GM19324 (cell line): ENCODE measurements around the gene HS3ST1.

Experiments used
- ATAC-seq: cut with Tn5 transposase; IDR thresholded peaks from one replicate; pipeline ENCODE4 v1.9.1; 2021; ENCODE audit warnings: mild to moderate bottlenecking, moderate library complexity; ENCODE audit not compliant: unreplicated experiment, low FRiP score

The HS3ST1 gene

DNA sequence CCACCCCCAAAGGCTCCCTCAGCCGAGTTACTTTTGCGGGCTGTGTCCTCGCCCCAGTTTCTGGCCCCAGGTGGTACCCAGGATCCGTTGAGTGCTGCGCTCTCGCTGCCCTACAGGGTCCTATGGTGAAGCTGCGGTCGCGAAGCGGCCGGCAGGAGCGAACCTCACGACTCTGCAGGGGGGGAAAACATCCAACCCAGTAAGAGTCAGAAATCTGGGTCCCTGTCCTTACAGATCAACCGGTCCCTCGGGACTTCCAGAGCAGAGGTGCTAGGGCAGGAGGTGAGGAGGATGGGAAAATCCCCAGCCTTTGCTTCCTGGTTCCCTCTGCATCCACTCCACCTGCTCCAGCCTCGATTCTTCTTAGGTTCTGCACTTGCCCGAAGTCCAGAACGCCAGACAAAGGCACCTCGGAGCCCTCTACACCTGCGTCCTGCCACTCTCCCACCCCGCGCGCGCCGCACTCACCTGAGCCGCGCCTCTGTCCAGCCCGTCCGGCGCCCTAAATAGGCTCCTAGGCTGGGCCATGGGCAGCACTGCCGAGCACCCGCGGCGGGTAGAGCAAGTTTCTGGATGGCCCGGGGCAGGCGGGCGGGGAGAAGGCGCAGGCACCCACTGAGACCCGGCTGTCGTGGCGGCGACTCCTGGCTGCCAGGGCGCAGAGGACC, at the start of gene HS3ST1:
TSS of gene HS3ST1 (minus strand) at position 664 of the 668 bp plus-strand sequence. CDS start 28,889 bp downstream, outside the sequence.
- ATAC-seq, result peak; percentile 47

DNA sequence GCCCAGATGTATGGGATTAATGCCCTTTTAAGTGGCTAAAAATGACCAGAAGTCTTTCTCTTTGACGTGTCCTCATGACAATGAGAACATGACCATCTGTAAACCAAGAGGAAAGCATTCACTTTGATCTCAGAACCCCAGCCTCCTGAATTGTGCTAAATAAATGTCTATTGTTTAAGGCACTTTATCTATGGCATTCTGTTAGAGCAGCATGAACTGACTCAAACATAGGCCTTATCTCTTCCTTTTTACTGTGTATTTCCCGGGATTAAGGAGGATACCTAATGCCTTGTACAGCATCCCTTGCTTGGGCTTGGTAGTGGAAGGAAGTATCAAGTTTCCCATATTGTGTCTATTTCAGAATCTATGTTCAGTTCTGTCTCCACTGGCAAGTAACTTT, 47.2 kb upstream of the HS3ST1 start:
- no peak for ATAC-seq

DNA sequence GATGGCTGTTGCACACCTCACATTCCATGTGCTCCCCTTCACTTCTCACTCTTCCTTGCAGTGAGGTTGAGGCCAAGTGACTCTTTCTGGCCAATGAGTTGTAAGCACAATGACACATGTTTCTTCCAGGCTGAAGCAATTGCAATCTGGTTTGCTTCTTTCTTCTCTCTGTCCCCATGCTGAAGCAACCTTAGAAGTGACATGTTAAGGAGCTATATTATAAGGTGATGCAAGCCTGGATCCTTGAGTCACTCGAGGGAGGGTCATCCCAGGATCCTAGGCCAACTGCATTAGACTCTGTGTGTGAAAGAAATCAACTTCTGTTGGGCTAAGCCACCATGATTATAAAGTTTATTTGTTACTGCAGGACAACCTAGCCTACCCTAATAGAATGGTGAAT, 45.5 kb upstream of the HS3ST1 start:
- no peak for ATAC-seq

DNA sequence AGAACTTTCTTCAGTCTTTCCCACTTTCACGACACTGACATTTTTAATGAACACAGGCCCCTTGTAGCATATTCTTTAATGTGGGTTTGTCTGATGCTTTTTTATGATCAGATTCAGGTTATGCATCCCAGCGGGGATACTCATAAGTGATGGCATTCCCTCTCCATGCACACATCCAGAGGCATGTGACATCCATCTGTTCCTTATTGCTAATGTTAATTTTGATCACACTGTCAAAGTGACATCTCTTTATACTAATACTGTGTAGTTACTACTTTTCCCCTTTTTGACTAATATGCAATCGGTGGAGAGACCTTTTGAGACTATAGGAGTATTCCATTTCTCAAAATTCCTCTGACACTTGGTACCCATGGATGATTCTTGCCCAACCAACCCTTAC, 43.8 kb upstream of the HS3ST1 start:
- ATAC-seq, result no peak

DNA sequence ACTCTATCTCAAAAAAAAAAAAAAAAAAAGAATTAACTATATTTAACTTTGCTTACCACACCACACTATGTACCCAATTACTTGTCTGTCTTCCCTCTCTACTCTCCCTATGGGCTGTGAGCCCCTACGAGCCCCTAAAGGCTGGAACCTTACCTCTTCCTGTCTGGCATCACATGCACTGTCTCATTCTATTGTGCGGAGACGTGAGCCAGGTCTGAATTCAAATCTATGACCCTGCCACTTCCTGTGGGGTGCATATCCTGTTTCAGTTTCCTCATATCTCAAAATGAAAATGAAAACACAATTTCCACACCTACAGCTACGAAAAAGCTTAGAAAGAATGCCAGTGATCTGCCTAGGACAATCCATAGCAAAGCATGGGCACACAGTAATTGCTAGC, 42.9 kb upstream of the HS3ST1 start:
- ATAC-seq, result peak; percentile 50

DNA sequence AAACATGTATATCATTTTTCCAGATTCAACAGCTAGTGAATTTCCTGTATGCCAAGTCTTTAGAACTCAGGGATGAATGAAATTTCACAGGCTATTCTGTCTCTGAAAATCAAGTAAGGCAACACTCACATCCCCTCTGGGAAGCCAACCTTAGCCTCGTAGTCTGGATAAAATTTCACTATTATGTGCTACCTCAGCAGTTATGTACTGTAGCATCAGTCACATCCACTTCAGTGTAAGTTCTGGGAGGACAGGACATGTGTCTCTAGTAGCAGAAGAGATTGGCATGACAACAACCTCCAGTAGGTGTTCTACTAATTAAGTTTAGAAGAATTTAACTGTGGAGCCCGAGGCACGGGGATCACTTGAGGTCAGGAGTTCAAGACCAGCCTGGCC, 42.4 kb upstream of the HS3ST1 start:
- ATAC-seq, result no peak

DNA sequence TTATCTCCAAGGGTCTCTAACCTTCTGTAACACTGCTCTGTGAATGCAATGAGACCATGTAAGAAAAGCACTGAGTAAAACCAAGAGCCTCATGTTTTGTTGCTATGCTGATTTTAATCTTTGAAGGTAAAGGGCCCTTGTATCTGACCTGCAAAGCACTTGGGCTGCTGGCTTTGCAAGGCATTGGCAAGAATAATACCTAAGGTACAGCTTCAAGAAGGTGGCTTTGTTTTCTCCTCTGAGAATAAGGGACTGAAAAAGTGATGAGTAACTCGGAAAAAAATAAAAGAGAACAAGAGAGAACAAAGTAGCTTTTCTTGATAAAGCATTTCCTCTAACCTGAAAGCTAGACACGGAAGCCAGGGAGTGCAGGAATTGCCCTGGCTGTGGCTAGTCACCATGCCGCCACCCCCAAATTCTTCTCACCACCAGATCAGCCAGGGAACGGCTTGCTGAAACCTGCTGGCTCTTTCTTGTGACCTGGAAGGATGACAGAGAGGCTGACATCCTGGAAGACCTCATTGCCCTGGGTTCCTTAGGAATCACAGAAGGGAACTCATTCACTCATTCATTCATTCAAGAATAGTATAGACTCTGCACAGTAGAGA, 41.8 kb upstream of the HS3ST1 start:
- ATAC-seq, result peak; percentile 58

DNA sequence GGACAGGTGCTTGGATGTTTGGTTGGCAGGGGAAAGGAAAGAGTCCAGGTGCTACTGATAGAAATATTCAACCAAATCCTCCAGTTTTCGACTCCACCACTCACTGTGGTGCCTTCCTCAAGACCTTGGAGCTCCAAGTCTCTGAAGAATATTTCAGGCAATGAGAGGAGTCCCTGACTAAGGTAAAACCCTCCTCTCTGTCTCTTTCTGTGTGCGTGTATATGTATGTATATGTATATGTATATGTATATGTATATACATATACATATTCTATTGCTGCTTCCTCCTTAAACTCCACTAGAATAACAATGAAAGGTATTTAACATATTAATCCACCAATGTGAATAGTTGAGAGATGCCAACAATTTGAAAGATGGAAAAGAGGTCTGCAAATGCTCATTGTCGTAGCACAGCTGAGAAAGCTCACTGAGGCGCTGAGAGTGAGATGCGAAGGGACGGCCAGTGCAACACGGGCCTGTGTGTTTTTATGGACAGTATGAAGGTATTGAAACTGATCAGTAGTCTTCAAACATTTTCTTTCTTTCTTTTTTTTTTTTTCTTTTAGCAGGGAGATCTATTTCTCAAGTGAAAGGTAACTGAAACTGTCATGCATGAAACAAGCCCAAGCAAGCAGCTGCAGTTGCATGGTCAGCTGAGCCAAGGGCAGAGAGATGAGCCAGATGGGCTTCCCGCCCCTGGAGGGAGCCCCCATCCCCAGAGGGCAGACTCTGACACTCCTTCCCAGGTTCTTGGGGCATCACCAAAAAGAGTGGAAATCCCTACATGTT, 41.1 kb upstream of the HS3ST1 start:
- peak; percentile 85 for ATAC-seq

DNA sequence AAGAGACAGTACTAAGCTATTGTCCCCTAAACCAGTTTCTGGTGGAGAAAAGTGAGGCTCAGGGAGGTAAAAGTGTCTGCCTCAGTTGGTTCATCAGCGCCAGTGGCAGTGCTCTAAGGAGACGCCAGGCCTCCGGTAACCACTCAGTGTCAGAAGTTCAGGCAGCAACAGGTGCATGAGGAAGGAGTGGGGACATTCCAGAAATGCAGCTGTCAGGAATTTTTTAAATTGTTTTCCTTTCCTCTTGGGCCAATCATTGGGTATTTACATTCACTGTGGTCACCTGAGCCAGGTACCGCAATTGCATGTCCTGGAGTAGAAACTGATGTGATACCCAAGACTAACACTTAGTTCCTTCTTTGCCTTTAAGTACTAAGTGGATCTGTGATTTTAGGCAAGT, 40.2 kb upstream of the HS3ST1 start:
- no peak for ATAC-seq

DNA sequence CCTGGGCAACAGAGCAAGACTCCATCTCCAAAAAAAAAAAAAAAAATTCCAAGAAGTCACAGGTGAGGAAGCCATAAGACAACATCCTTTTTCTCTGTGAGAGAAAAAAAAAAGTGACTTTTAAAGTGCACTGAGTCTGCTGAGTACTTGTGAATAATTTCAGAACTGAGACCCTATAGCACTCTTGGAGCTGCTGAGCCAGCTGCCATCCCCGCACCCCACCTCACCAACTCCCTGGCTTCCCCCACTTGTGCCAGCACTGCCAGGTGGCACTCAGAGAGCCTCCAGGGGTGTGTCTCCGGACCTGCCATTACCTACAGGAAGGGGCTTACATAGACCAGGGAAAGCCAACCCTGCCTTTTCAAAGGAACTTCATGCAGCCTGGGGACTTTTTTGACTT, 39.2 kb upstream of the HS3ST1 start:
- no peak for ATAC-seq

DNA sequence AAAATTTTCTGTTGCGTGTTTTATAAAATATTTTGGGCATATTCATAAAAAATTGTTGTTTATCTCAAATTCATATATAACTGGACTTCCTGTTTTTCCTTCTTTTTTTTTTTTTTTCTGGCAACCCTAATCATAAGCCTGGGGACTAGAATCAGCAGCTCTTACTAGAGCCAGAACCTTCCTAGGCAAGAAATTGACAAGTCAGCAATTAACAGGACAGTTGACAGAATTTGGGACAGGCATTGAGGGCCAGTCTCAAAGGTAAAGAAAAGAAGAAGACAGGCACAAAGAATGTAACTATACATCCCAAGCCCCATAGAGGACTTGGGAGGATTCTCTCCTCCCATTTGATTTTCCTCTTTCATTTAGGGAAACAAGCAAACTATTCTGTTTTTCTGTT, 35.0 kb upstream of the HS3ST1 start:
- no peak for ATAC-seq

DNA sequence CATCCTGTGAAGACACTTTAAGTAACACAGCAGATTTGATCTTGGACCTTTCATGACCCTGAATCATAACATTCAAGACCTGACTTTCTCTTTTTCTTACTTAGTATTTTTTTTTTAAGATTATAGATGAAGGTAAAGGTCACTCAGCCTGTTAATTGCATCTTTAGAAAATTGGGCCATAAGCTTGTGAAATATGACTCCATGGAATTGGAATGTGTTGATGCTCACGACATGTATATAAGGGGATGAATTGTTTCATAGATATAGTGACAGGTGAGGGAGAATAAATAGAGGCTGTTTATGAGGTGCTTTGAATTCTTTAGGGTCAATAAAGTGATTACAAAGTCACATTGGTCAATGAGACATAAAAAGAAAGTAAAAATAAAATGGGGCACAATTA, 27.7 kb upstream of the HS3ST1 start:
- ATAC-seq, result no peak

DNA sequence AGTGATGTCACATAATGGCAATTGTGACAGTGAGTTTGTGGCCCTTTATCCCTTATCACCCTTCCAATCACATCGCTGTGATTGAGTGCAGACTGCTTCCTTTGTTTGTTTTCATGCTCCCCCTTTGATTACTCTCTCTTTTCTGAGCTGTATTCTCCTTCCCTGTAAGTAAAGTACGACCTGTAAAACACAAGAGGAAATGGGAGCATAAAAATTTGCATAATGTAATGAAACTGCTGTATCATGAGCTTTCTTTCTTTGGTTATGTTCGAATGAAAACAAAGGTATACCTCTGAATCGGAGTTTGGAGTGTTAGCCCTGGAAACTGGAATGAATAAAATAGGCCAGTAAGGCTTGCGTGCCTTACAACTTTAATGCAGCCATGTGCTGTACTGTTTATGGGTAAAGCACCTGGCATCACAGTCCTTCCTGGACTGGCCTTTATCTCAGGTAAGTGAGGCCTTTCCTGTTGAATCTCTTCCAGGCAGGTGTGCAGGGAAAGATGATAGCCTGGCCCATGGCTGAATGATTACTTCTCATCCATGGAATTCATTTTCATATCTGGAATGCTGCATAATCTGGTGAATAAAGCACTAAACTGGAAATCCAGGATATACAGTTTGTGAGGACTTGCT, 26.6 kb upstream of the HS3ST1 start:
- ATAC-seq, result no peak

DNA sequence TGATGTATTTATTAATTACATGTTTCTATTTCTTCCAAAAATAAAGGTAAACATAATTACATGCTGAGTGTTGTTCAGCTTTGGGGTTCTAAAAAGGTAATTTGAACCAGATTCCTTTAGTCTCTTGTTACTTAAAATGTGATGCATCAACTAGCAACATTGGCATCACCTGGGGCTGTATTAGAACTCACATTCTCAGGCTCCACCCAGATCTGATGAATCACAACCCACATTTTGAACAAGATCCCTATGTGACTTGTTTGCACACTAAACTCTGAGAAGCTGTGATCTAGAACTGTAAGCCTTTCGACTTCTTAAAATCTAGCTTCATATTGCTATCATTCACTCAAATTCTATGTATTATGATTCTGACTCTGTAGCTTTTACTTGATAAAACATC, 23.0 kb upstream of the HS3ST1 start:
- no peak for ATAC-seq

DNA sequence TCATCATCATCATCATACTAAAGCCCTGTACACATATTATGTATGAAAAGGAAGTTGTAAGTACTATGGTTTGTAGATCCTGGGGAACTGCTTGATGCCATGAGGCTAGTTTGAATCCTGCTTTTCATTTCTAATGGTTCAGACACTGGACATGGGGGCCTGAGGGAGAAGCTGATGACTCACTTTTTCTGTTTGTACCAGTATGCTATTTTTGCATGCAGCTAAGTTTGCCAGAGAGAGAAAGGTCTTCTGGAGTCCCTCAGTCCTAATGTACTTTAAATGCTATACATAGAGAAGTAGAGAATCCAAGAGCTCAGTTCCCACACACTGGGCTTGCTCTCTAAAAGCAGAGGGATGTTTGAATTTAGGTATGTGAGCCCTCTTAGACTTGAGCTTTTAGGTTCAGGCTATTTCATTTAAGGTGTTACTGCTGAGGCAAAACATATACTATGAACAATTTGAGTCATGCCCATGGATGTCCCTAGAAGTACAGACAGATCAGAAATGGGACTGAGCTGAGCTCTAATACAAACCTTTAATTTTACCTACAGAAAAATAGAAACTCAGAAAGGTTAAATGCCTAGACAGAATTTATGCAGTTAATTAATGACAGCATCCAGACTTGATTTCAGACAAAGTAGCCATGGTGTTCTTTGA, 17.6 kb upstream of the HS3ST1 start:
- no peak for ATAC-seq

DNA sequence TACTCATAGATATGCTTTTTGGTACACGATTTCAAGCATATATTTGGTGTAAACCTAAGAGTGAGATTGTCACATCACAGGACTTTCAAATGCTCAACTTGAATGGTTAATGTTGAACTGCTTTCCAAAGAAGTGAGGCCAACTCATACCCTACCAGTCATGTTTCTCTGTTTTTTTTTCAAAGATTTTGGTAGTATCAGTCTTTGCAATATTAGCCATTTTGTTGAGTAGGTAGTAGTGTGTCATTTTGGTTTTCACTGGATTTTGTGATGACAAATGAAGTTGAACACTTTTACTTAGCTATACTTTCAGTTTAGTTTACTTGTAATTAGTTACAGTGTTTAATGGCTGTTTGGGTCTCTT, 12.5 kb upstream of the HS3ST1 start:
- no peak for ATAC-seq

DNA sequence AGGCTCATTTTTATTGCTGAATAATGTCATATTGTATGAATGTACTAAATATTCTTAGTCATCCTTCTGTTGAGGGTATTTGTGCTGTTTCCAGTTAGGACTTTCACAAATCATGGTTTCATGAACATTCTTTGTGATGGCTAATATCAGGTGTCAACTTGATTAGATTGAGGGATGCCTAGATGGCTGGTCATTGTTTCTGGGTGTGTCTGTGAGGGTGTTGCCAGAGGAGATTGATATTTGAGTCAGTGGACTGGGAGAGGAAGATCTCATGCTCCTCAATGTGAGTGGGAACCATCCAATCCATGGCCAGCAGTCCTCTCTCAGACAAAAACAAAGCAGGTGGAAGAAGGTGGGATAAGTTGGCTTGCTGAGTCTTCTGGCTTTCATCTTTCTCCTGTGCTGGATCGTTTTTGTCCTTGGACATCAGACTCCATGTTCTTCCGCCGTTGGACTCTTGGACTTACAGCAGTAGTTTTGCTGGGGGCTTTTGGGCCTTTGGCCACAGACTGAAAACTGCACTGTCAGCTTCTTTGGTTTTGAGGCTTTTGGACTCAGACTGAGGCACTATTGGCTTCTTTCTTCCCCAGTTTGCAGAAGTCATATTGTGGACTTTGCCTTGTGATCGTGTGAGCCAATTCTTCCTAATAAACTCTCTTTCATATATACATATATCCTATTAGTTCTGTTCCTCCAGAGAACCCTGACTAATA, 11.9 kb upstream of the HS3ST1 start:
- no peak for ATAC-seq

DNA sequence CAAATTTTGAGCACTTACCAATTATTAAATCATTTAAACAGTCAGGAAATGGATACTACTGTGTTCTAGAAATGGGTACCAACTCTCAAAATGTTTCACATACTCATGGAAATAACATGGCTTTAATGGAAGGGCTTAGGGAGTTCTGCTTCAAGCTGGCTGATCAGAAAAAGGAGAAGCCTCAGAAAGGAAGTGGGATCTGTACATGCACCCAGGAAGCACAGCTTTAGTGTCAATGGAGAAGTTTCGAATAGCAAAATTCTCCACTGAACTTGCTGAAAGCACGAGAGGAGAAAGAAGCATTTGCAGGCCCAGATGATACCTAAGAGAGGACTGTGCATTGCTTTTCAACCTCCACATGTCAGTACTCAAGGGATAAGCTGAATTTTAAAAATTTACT, 11.1 kb upstream of the HS3ST1 start:
- no peak for ATAC-seq

DNA sequence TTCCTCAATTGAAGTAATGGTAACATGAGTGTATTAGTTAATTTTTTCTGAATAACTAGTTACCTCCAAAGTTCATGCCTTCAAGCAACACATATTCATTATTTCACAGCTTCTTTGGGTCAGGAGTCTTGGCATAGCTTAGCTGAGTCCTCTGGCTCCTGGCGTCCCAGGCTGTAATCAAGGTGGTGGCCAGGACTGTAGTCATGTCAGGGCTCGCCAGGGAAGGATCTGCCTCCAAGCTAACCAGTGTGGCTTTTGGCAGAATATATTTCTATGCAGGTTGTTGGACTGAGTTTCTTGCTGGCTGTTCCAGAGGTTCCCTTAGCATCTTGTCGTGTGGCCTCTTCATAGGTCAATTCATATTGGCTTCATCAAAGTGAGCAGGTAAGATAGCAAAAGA, 10.0 kb upstream of the HS3ST1 start:
- no peak for ATAC-seq

DNA sequence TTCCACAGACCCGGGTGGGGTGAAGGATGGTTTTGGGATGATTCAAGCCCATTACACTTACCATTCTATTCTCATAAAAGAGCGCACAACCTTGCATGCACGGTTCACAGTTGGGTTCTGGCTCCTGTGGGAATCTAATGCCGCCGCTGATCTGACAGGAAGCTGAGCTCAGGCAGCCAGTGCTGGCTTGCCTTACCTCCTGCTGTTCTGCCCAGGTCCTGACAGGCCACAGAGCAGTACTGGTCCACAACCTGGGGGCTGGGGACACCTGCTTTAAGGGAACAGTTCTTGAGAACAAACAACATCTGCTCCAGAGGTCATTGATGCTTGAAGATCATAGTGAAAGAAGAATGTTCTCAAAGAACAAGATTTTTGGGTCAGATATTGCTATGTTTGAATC, 8.0 kb upstream of the HS3ST1 start:
- no peak for ATAC-seq
